Naive thymus-derived CD4-positive, alpha-beta T cell (primary cell): ENCODE measurements around the gene WTAP. TPM values are rescaled to one million over a fixed set of nuclear protein-coding genes. Genes with fewer than 3 reads are reported as not detected.
"Not testable (repeated sequence)": the region's sequence is repeated elsewhere in the genome, so short reads cannot be mapped to it uniquely, and the experiment has no call there.

ENCODE experiments used
- ATAC-seq: fragments of 150-1000 bp; cut with Tn5 transposase; 2 replicates; pipeline ENCODE4 v1.10.0; 2021; ENCODE audit warnings: mild to moderate bottlenecking, moderate library complexity
- CTCF ChIA-PET: fragments of 350-600 bp; sonication (Branson Sonifier 250); formaldehyde crosslinking; loops from one replicate; lab custom pipeline; 2021; ENCODE audit warnings: antibody characterized with exemption; lab: Charles Lee
- POLR2A ChIA-PET: fragments of 350-600 bp; sonication (Branson Sonifier 250); formaldehyde crosslinking; loops from one replicate; lab custom pipeline; 2021; ENCODE audit warnings: antibody characterized with exemption, inconsistent platforms; lab: Charles Lee
- DNase-seq, 9 donors: peaks; one replicate each; pipeline versions ENCODE4 v3.0.0 to v3.0.0-alpha.2; 2020 to 2022; ENCODE audit warnings: mixed read lengths in 1 of 9
- H3K27ac ChIP-seq: one replicate; pipeline ENCODE4 v1.7.0; 2013; ENCODE audit warnings: mild to moderate bottlenecking, low read depth, low read length, moderate library complexity
- H3K27me3 ChIP-seq, 2 donors: one replicate each; pipeline ENCODE4 v1.7.0; 2013; ENCODE audit warnings: low read length in 2 of 2, mild to moderate bottlenecking in 2 of 2, moderate library complexity in 2 of 2; ENCODE audit not compliant: control insufficient read depth in 2 of 2, insufficient read depth in 2 of 2
- H3K36me3 ChIP-seq, 3 experiments: 1 replicate in 2 of 3; 2 replicates in 1 of 3; pipeline ENCODE4 v1.7.0; 2013; ENCODE audit warnings: low read length in 3 of 3, mild to moderate bottlenecking in 3 of 3, moderate library complexity in 1 of 3; ENCODE audit not compliant: insufficient read depth in 3 of 3, control insufficient read depth in 2 of 3
- H3K4me1 ChIP-seq, 2 donors: one replicate each; pipeline ENCODE4 v1.7.0; 2013; ENCODE audit warnings: low read length in 2 of 2, mild to moderate bottlenecking in 2 of 2, moderate library complexity in 1 of 2; ENCODE audit not compliant: control insufficient read depth in 2 of 2, insufficient read depth in 2 of 2
- H3K4me3 ChIP-seq: 2 replicates; pipeline ENCODE4 v1.7.0; 2013; ENCODE audit warnings: mild to moderate bottlenecking, low read length
- H3K9me3 ChIP-seq, 3 experiments: 1 replicate in 2 of 3; 2 replicates in 1 of 3; pipeline ENCODE4 v1.7.0; 2013; ENCODE audit warnings: low read length in 3 of 3; ENCODE audit not compliant: control insufficient read depth in 2 of 3
- H3K27ac Mint-ChIP-seq, 9 donors: one replicate each; pipeline ENCODE4 v1.8.0; 2020 to 2022; ENCODE audit warnings: mixed read lengths in 9 of 9, mild to moderate bottlenecking in 8 of 9, moderate library complexity in 5 of 9, inconsistent platforms in 2 of 9
- H3K27me3 Mint-ChIP-seq, 5 donors: one replicate each; pipeline ENCODE4 v1.8.0; 2021 to 2022; ENCODE audit warnings: mixed read lengths in 5 of 5, mild to moderate bottlenecking in 1 of 5
- H3K36me3 Mint-ChIP-seq, 5 donors: one replicate each; pipeline ENCODE4 v1.8.0; 2020 to 2022; ENCODE audit warnings: mixed read lengths in 5 of 5, mild to moderate bottlenecking in 3 of 5, inconsistent platforms in 1 of 5
- H3K4me1 Mint-ChIP-seq, 7 donors: one replicate each; pipeline ENCODE4 v1.8.0; 2020 to 2022; ENCODE audit warnings: mixed read lengths in 7 of 7, mild to moderate bottlenecking in 3 of 7, inconsistent platforms in 1 of 7
- H3K4me3 Mint-ChIP-seq, 10 donors: one replicate each; pipeline ENCODE4 v1.8.0; 2020 to 2022; ENCODE audit warnings: mild to moderate bottlenecking in 10 of 10, mixed read lengths in 10 of 10, moderate library complexity in 6 of 10, inconsistent platforms in 2 of 10
- H3K9me3 Mint-ChIP-seq, 11 donors: one replicate each; pipeline ENCODE4 v1.8.0; 2020 to 2022; ENCODE audit warnings: mixed read lengths in 11 of 11, mild to moderate bottlenecking in 4 of 11, inconsistent platforms in 1 of 11, moderate library complexity in 1 of 11
- intact Hi-C, 2 donors: fragments of 100-400 bp; cut with micrococcal nuclease; formaldehyde crosslinking; loops; one replicate each; pipeline ENCODE4 v1.15.1; 2023
- polyA plus RNA-seq, 2 donors: library from polyadenylated mRNA; unstranded; fragments of 300-500 nt; fragmentation: Illumina TruSeq; gene quantifications; one replicate each; pipeline ENCODE4 v1.2.3, GENCODE V29; 2021
- total RNA-seq, 6 experiments: library from RNA in 5 of 6; stranded (reverse) in 5 of 6; gene quantifications; 1 replicate in 5 of 6; 2 replicates in 1 of 6; pipeline ENCODE4 v1.2.3 and lab custom pipeline; 2021 to 2026

Gene WTAP
- total and polyA plus RNA-seq, 7 experiments from 2014 or later = 117 to 152 (median 133) TPM

DNA sequence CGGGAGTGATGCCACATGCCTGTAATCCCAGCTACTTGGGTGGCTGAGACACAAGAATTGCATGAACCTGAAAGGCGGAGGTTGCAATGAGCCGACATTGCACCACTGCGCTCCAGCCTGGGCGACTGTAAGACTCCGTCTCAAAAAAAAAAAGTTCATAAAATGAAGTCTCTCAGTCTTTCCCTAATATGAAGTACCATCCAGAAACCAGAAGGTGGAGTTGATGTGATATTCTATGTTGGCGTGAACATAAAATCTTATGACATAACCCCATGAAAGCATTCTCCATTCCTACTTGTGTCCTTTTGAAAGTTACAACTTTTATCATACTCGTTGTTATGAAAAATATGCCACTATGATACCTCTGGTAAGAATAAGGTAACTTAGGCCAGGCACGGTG is 40.0 kb upstream of the WTAP start:
- Histone ChIP-seq H3K4me1 (peaks cover 14 to 20% of the 10 kb centered on the region in 2 donors), H3K36me3 (peaks cover 8 to 57% (median 15%) of the 10 kb centered on the region in 3 experiments), H3K27me3 (no peaks in the 10 kb centered on the region), H3K27ac (no peak overlapping the region), H3K4me3 (no peak overlapping the region), H3K9me3 (no peaks in the 10 kb centered on the region)
- H3K9me3 Mint-ChIP-seq = peaks cover 0 to 1% (median 0%) of the 10 kb centered on the region in 11 donors
- ATAC-seq (no peak), DNase-seq (no peak)
- peak overlapping the region in 3 of 9 donors; percentile 23 to 52 (median 41) for H3K27ac Mint-ChIP-seq
- peaks cover 24 to 56% (median 42%) of the 10 kb centered on the region in 7 donors for H3K4me1 Mint-ChIP-seq
- peaks cover 0 to 49% (median 30%) of the 10 kb centered on the region in 5 donors for H3K36me3 Mint-ChIP-seq
- peak overlapping the region in 1 of 10 donors; percentile 48 for H3K4me3 Mint-ChIP-seq
- H3K27me3 Mint-ChIP-seq = no peaks in the 10 kb centered on the region
- intact Hi-C loops = no loop called here
- ChIA-PET CTCF (interaction anchor here (0.7 kb wide), 1 partner anchor 154 kb away, joined by 3 read pairs; no protein-coding TSS in a partner anchor), POLR2A (no interaction called here)

- Histone ChIP-seq H3K4me3 (no peak overlapping the region), H3K9me3 (no peaks in the 10 kb centered on the region), H3K27me3 (no peaks in the 10 kb centered on the region), H3K27ac (no peak overlapping the region), H3K36me3 (peaks cover 7 to 53% (median 8%) of the 10 kb centered on the region in 3 experiments), H3K4me1 (peaks cover 15 to 20% of the 10 kb centered on the region in 2 donors)
- Mint-ChIP-seq H3K27me3 (no peaks in the 10 kb centered on the region), H3K27ac (peak overlapping the region in 5 of 9 donors; percentile 1 to 49 (median 2)), H3K9me3 (peaks cover 0 to 5% (median 0%) of the 10 kb centered on the region in 11 donors), H3K4me1 (peaks cover 24 to 56% (median 43%) of the 10 kb centered on the region in 7 donors), H3K4me3 (peak overlapping the region in 2 of 10 donors; percentile 12 to 15), H3K36me3 (peaks cover 0 to 49% (median 30%) of the 10 kb centered on the region in 5 donors)
- DNase-seq = no peak
- ATAC-seq = no peak
- POLR2A ChIA-PET = interaction anchor here (0.7 to 10.0 kb wide), 5 partner anchors 11 to 1089 kb away, joined by 3 to 115 read pairs (median 3); partner anchors contain the start of genes MRPL18, TCP1 and WTAP
- CTCF ChIA-PET = interaction anchor here (1.1 to 1.3 kb wide), 2 partner anchors 37 to 101 kb away, joined by 3 to 5 read pairs; partner anchors contain the start of genes MRPL18 and TCP1
- intact Hi-C loops = no loop called here
These were observed 38.9 kb upstream of the WTAP start for GRCh38 chr6:159688266-159688905.

DNA sequence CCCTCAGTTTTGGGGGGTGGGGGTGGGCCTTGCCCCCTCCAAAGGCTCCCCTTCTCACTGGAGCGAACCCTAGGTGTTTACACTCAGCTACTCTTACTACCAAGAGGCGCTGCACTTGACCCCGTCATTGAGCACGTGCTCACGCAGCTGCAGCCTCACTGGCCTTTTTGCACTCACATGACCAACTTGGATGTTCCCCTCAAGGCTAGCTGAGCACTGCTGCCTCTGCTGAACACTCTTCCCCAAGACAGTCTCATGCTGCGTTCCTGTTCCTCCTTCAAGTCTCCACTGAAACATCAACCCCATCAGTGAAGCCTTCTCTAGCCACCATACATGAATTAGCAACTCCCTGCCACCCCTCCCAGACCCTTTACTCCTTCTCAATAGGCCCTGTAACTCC is 38.3 kb upstream of the WTAP start:
- H3K4me1 ChIP-seq = peaks cover 20% of the 10 kb centered on the region in 2 donors
- POLR2A ChIA-PET = interaction anchor here (0.6 to 10.0 kb wide), 7 partner anchors 11 to 1089 kb away, joined by 3 to 115 read pairs (median 3); partner anchors contain the start of genes MRPL18, TCP1 and WTAP
- H3K27me3 Mint-ChIP-seq = no peaks in the 10 kb centered on the region
- DNase-seq (no peak), ATAC-seq (no peak)
- H3K27ac Mint-ChIP-seq = peak overlapping the region in 2 of 9 donors; percentile 2 to 49
- peaks cover 7 to 48% (median 8%) of the 10 kb centered on the region in 3 experiments for H3K36me3 ChIP-seq
- no peaks in the 10 kb centered on the region for H3K27me3 ChIP-seq
- peaks cover 0 to 46% (median 29%) of the 10 kb centered on the region in 5 donors for H3K36me3 Mint-ChIP-seq
- no peaks in the 10 kb centered on the region for H3K9me3 ChIP-seq
- CTCF ChIA-PET = interaction anchor here (0.7 to 1.3 kb wide), 3 partner anchors 36 to 831 kb away, joined by 3 to 5 read pairs (median 4); partner anchors contain the start of genes MRPL18 and TCP1
- peaks cover 28 to 56% (median 47%) of the 10 kb centered on the region in 7 donors for H3K4me1 Mint-ChIP-seq
- intact Hi-C loops = no loop called here
- no peak overlapping the region for H3K4me3 ChIP-seq
- H3K4me3 Mint-ChIP-seq = peak overlapping the region in 1 of 10 donors; percentile 12
- no peak overlapping the region for H3K27ac ChIP-seq
- H3K9me3 Mint-ChIP-seq = peaks cover 0 to 5% (median 0%) of the 10 kb centered on the region in 11 donors

DNA sequence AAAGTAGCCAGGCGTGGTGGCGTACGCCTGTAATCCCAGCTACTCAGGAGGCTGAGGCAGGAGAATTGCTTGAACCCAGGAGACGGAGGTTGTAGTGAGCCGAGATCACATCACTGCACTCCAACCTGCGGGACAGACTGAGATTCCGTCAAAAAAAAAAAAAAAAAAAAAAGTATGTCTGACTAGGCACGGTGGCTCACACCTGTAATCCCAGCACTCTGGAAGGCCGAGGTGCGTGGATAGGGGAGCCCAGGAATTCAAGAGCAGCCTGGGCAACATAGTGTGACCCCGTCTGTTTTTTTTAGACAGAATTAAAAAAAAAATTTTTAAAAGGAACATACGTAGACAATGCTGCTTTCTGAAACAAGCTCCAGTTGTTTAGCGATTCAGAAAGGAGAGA is 37.2 kb upstream of the WTAP start:
- POLR2A ChIA-PET = interaction anchor here (7.3 to 10.0 kb wide), 2 partner anchors 38 to 99 kb away, joined by 86 to 115 read pairs; partner anchors contain the start of genes MRPL18, TCP1 and WTAP
- peaks cover 4 to 43% (median 4%) of the 10 kb centered on the region in 3 experiments for H3K36me3 ChIP-seq
- not testable (repeated sequence) for ATAC-seq, H3K4me3 ChIP-seq, H3K27ac Mint-ChIP-seq, H3K27ac ChIP-seq, H3K9me3 ChIP-seq, DNase-seq, H3K9me3 Mint-ChIP-seq, H3K27me3 Mint-ChIP-seq, H3K27me3 ChIP-seq
- H3K4me1 ChIP-seq = peaks cover 26 to 31% of the 10 kb centered on the region in 2 donors
- intact Hi-C loops = loop anchor here (5.0 to 10.0 kb wide), 5 partner anchors 292 to 873 kb away; partner anchors contain the start of gene EZR (in 1 of the 2)
- peaks cover 39 to 68% (median 56%) of the 10 kb centered on the region in 7 donors for H3K4me1 Mint-ChIP-seq
- H3K36me3 Mint-ChIP-seq = peaks cover 0 to 42% (median 25%) of the 10 kb centered on the region in 5 donors
- CTCF ChIA-PET = interaction anchor here (0.7 to 2.7 kb wide), 3 partner anchors 32 to 252 kb away, joined by 3 to 12 read pairs (median 10); no protein-coding TSS in a partner anchor
- H3K4me3 Mint-ChIP-seq = peak overlapping the region in 1 of 10 donors; percentile 25

- Histone ChIP-seq H3K27me3 (no peaks in the 10 kb centered on the region), H3K4me1 (peaks cover 28 to 31% of the 10 kb centered on the region in 2 donors), H3K9me3 (no peaks in the 10 kb centered on the region), H3K36me3 (peaks cover 4 to 32% (median 4%) of the 10 kb centered on the region in 3 experiments), H3K27ac (peak overlapping the region; percentile 90), H3K4me3 (peak overlapping the region; percentile 63)
- H3K27me3 Mint-ChIP-seq = no peaks in the 10 kb centered on the region
- peak overlapping the region; percentile 62 to 98 (median 95) for H3K27ac Mint-ChIP-seq
- ChIA-PET CTCF (interaction anchor here (0.6 to 2.7 kb wide), 16 partner anchors 9 to 291 kb away, joined by 3 to 12 read pairs (median 4); partner anchors contain the start of gene MRPL18), POLR2A (interaction anchor here (0.6 to 10.0 kb wide), 10 partner anchors 9 to 1829 kb away, joined by 3 to 115 read pairs (median 4); partner anchors contain the start of genes ACAT2, MRPL18, TCP1 and WTAP)
- peaks cover 39 to 73% (median 56%) of the 10 kb centered on the region in 7 donors for H3K4me1 Mint-ChIP-seq
- H3K36me3 Mint-ChIP-seq = peaks cover 0 to 35% (median 25%) of the 10 kb centered on the region in 5 donors
- intact Hi-C loops = loop anchor here (1.0 to 10.0 kb wide), 10 partner anchors 29 to 874 kb away; partner anchors contain the start of gene EZR (in 1 of the 2)
- no peak for ATAC-seq
- DNase-seq = peak in 7 of 9 donors; percentile 46 to 71 (median 58)
- H3K4me3 Mint-ChIP-seq = peak overlapping the region; percentile 74 to 97 (median 93)
- peaks cover 0 to 5% (median 0%) of the 10 kb centered on the region in 11 donors for H3K9me3 Mint-ChIP-seq
These were observed 36.0 kb upstream of the WTAP start for GRCh38 chr6:159691133-159691962.
